Lower leg skin (tissue), 4 donors: ENCODE data around the gene MTNR1A. TPM values are rescaled to one million over a fixed set of nuclear protein-coding genes. Genes with fewer than 3 reads are reported as not detected.
"Not testable (repeated sequence)": the region's sequence is repeated elsewhere in the genome, so short reads cannot be mapped to it uniquely, and the experiment has no call there.

Experiments used
- DNase-seq, 2 donors: peaks; one replicate each; pipeline ENCODE4 v3.0.0-alpha.2; 2019; ENCODE audit warnings: low spot score in 2 of 2
- H3K4me3 ChIP-seq: fragments of 200-600 bp; sonication (generic); 2 replicates; pipeline ENCODE4 v1.5.1; 2017; ENCODE audit warnings: mild to moderate bottlenecking, low read depth; ENCODE audit not compliant: poor library complexity, severe bottlenecking
- CTCF ChIP-seq, 3 donors: fragments of 450-650 bp; IDR thresholded peaks; one replicate each; pipeline ENCODE4 v1.5.1; 2016; ENCODE audit warnings: antibody characterized with exemption in 3 of 3, mild to moderate bottlenecking in 3 of 3, moderate library complexity in 2 of 3
- POLR2A ChIP-seq, 2 donors: fragments of 450-650 bp; IDR thresholded peaks; one replicate each; pipeline ENCODE4 v1.6.1; 2016 to 2017; ENCODE audit warnings: antibody characterized with exemption in 2 of 2, mild to moderate bottlenecking in 1 of 2, moderate library complexity in 1 of 2
- WGBS, 2 donors: methylation state at CpG; one replicate each; pipeline ENCODE4 v1.1.5; 2018; 5-methylcytosine and 5-hydroxymethylcytosine counted together
- intact Hi-C: fragments of 100-400 bp; cut with DNase I; formaldehyde crosslinking; loops from one replicate; pipeline ENCODE4 v1.15.0; 2023; ENCODE audit warnings: low total_unique reads
- total RNA-seq, 4 donors: library from RNA; depleted of rRNA; stranded (reverse); fragments of >200 nt; gene quantifications; one replicate each; pipeline ENCODE4 v1.1.0, GENCODE V29; 2016

Gene MTNR1A
- total RNA-seq, 4 donors from 2014 or later = not detected

GRCh38 chr4:186545436-186545835 is 9.9 kb downstream of the MTNR1A start:
- WGBS, 2 donors = 64 to 70% methylated on average over 7 of the region's 7 CpGs
- intact Hi-C loops = no loop called here
- TF ChIP-seq POLR2A (IDR thresholded peaks at IDR 0.05) (no peak), CTCF (IDR thresholded peaks at IDR 0.05) (no peak)
- no peak for DNase-seq
- H3K4me3 ChIP-seq = no peak overlapping the region

- no peak for DNase-seq
- TF ChIP-seq POLR2A (IDR thresholded peaks at IDR 0.05) = no peak
- no peak for TF ChIP-seq CTCF (IDR thresholded peaks at IDR 0.05)
- no peak overlapping the region for H3K4me3 ChIP-seq
- intact Hi-C loops = no loop called here
- WGBS, 2 donors = 61 to 71% methylated on average over 2 of the region's 2 CpGs
Observed at GRCh38 chr4:186543206-186543605, 12.2 kb downstream of the MTNR1A start.

GRCh38 chr4:186541801-186542200 is 13.6 kb downstream of the MTNR1A start:
- TF ChIP-seq CTCF (IDR thresholded peaks at IDR 0.05) = no peak
- TF ChIP-seq POLR2A (IDR thresholded peaks at IDR 0.05) = no peak
- 88 to 89% methylated on average over 4 of the region's 4 CpGs for WGBS, 2 donors
- no peak for DNase-seq
- H3K4me3 ChIP-seq = no peak overlapping the region
- intact Hi-C loops = no loop called here

- DNase-seq = peak in 1 of 2 donors; percentile 49
- TF ChIP-seq POLR2A (IDR thresholded peaks at IDR 0.05) (no peak), CTCF (IDR thresholded peaks at IDR 0.05) (no peak)
- intact Hi-C loops = no loop called here
- 84 to 86% methylated on average over 19 of the region's 19 CpGs for WGBS, 2 donors
- H3K4me3 ChIP-seq = no peak overlapping the region
Observed at GRCh38 chr4:186537843-186538521, 17.4 kb downstream of the MTNR1A start.

- no peak for DNase-seq
- no peak overlapping the region for H3K4me3 ChIP-seq
- TF ChIP-seq POLR2A (IDR thresholded peaks at IDR 0.05) (no peak), CTCF (IDR thresholded peaks at IDR 0.05) (no peak)
- 83 to 89% methylated on average over 10 of the region's 10 CpGs for WGBS, 2 donors
- intact Hi-C loops = no loop called here
Observed at GRCh38 chr4:186536285-186536684, 19.1 kb downstream of the MTNR1A start.

GRCh38 chr4:186534056-186534455 is 21.3 kb downstream of the MTNR1A start:
- TF ChIP-seq CTCF (IDR thresholded peaks at IDR 0.05) = no peak
- TF ChIP-seq POLR2A (IDR thresholded peaks at IDR 0.05) = no peak
- H3K4me3 ChIP-seq = no peak overlapping the region
- intact Hi-C loops = no loop called here
- WGBS, 2 donors = 94 to 96% methylated on average over 21 of the region's 21 CpGs
- peak in 1 of 2 donors; percentile 56 for DNase-seq

GRCh38 chr4:186523927-186524326 is 31.4 kb downstream of the MTNR1A start:
- intact Hi-C loops, DNase-seq, H3K4me3 ChIP-seq: not testable (repeated sequence)
- WGBS, 2 donors = 94 to 96% methylated on average over 4 of the region's 4 CpGs
